HG02840 (cell line): ENCODE data around the gene ZFHX2.

ENCODE experiments used
- ATAC-seq: cut with Tn5 transposase; IDR thresholded peaks from one replicate; pipeline ENCODE4 v1.9.1; 2021; ENCODE audit warnings: mild to moderate bottlenecking, moderate library complexity, moderate number of reproducible peaks; ENCODE audit not compliant: unreplicated experiment, low FRiP score

Gene ZFHX2

GRCh38 chr14:23573384-23574015, 21.9 kb upstream of the ZFHX2 start:
- no peak for ATAC-seq

DNA sequence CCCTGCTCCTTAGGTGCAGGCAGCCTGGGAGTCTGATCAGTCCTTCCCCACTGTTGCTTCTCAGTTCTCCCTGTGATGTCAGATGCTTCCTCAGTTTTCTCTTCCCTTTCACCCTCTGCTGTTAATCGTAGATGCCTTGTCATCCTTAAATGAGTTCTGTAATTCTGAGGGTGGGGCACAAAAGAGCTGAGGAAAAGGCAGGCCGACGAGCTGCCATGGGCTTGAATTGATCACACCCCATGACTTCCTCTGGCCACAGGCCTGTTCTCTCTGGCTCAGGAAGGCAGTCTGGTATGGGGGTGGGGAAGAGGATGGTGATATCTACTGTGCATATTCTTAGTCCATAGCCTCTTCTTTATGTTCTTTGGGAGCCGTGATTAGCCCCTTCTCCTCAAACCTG, 21.3 kb upstream of the ZFHX2 start:
- no peak for ATAC-seq

- ATAC-seq = no peak
These were observed 20.9 kb upstream of the ZFHX2 start for GRCh38 chr14:23572524-23572828.

GRCh38 chr14:23571701-23572523, 20.3 kb upstream of the ZFHX2 start:
- ATAC-seq = no peak

GRCh38 chr14:23570806-23571483, 19.4 kb upstream of the ZFHX2 start:
- ATAC-seq = no peak

GRCh38 chr14:23569443-23570151, 18.0 kb upstream of the ZFHX2 start:
- ATAC-seq = no peak

GRCh38 chr14:23568600-23569331, 17.2 kb upstream of the ZFHX2 start:
- no peak for ATAC-seq

DNA sequence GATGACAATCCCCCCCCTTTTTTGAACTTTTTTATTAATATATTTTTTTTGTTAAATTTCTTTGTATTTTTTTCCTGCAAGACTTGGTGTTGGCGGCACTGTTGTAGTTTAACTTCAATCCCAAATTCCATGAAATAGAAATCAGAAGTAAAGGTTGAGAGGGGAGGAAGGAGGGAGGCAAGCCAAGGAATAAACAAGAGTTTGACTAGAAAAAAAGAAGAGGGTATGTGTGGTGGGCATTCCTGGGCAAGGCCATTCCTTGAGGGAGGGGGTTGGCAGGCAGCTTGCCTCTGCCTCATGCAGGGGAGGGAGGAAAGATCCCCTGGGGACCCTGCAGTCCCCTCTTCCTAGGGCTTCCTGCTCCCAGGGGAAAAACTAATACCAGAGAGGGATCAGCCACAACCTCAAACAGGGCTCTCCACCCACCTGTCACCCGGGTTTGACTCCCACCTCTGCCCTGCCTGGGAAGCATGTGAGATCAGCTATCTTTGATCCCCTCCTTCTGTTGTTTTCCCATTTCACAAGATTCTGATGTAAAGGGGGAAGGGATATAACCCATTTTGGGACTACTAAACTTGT, 16.5 kb upstream of the ZFHX2 start:
- ATAC-seq = no peak

DNA sequence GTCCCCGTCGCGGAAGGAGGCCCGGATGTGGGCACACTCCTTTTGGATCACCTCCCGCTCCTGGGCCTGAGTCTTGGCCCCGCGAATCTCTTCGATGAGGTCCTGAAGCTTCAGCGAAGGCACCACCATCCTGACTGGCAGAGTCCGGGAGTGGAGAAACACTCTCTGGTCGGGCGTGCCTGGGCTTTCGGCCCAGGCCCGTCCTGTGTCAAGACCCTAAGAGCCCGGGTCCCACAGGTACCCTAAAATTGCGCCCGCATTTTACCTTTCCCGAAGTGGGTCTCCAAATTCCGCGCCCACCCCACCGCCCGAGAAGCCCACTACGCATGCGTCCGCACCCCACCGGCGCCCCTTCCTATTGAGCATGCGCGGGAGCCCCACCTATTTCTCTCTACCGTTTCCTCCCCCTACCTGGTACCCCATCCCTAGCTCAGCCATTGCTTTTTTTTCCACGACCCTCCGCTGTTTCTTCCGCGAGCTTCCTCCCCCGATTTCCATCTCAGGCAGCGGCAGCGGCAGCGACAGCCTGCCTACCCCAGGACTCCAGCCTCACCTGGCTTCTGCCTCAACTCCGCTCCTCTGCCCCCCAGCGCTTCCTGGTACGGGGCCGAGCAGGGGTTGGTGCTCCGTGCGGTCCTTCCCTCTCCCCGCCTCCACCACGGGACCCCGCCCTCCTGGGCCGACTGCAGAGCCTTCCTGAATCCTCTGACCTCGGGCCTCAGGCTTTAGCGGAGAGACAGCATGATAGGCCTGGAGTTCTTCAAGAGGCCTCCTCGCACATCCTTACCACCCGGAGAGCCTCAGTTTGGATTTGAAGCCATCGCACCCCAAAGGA, 15.8 kb upstream of the ZFHX2 start, which contains the start of gene AP1G2:
AP1G2 (minus strand) TSS at position 606 of the 835 bp plus-strand sequence; CDS start at position 129, 477 bp downstream.
- peak; percentile 87 for ATAC-seq

GRCh38 chr14:23566778-23567185, 15.2 kb upstream of the ZFHX2 start:
- no peak for ATAC-seq

DNA sequence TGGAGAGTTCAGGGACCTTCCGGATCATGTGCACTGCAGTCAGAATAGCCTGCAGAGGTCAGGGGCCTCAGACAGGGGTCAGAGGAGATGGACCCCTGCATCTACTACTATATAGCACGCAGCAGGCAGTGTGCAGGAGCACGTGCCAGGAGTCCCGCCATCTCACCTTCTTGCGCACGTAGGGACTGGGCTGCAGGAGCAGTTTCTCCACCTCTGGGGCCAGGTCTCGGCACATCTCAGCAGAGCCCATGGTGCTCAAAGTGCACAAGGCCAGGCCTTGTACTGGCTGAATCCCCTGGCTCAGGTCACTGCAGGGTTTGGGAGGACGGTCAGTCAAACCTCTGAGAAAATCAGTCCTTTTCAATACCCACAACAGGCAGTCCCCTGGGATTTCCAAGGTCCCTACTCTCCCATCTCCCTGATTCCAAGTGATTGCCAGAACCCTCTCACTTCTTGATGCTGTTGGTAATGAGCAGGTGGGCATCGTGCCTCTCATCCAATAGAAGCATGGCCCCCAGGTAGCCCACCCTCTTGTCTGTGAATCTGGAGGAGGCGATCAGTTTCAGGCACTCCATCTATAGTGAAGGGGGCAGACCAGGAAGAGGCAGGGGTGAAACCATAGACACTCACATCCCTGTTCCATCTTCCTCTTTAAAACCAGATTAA, 14.7 kb upstream of the ZFHX2 start:
- no peak for ATAC-seq

DNA sequence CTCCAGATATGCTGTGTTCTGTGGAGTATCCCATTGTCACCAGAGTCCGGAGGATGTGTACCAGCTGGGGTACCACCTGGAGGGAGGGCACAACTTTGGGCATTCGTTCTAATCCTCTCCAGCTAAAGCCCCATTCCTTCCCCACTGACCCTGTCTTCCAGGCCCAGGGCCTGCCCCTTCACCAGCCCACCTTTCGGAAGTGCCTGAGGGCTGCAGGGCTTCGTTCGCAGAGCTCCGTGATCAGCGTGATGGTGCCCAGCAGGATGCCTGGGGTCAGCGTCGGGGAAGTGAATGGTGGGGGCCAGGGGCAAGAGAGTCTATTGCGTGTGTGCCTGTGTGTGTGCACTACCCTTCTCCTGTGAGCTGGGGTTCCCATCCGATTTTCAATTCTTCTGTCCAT, 14.1 kb upstream of the ZFHX2 start:
- ATAC-seq = no peak

DNA sequence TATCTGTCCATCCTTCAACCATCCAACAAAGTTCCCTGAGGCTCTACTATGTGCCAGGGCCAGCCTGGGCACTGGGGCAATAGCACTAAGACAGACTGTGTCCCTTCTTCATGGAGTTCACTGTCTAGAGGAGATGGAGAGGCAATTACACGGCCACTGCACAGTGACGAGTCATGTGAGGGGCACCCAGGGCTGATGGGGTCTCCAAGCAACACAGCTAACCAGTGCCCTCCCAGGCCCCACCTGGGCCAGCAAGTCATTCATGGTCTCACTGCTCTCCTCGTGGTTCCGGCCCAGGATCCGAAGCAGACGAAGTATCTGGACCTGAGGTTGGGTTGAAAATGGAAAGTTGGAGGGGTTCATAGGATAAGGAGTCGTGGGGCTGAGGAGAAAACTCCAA, 13.3 kb upstream of the ZFHX2 start:
- ATAC-seq = no peak

GRCh38 chr14:23564181-23564812, 12.7 kb upstream of the ZFHX2 start:
- no peak for ATAC-seq

- no peak for ATAC-seq
These were observed 12.1 kb upstream of the ZFHX2 start for GRCh38 chr14:23563473-23564180.

DNA sequence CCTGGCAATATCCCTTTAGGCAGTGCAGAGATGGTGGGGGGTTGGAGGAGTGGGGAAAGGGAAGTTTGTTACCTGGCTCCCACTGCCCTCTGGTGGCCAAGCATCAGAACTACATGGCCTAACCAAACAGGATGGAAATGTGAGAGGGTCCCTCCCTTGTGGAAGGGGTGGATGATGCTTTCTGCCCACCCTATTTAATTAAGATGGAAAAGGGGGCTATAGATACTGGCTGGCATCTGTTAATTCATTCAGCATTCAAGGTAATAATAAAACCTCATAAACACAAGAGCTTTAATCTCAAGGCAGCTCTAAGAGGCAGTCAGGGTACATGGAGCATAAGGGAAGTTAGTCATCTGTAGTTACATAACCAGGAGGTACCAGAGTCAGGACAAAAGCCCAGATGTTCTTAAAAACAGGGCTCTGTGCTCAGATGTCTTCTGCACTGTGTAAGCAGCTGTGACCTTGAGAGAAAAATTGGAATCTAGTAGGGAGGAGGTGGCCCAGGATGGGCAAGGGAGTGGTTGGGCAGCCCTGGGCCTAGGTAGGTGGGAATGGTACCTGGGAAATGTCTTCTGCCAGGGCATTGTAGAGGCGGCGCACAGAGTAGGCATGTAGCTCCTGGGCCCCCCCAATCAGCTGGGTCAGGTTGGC, 11.4 kb upstream of the ZFHX2 start:
- ATAC-seq = no peak
